DMS 273 (cell line): ENCODE results near the gene ITCH.
"Not testable (repeated sequence)": the region's sequence is repeated elsewhere in the genome, so short reads cannot be mapped to it uniquely, and the experiment has no call there.

Experiments used
- DNase-seq: peaks from one replicate; lab custom pipeline; 2025; ENCODE audit not compliant: unreplicated experiment; lab: John Stamatoyannopoulos, UW

ITCH gene

GRCh38 chr20:34377072-34377847 is 14.2 kb downstream of the ITCH start:
- DNase-seq: no peak

- no peak for DNase-seq
Observed at GRCh38 chr20:34382174-34382573, 19.1 kb downstream of the ITCH start.

GRCh38 chr20:34382877-34383455 is 19.9 kb downstream of the ITCH start:
- not testable (repeated sequence) for DNase-seq

DNA sequence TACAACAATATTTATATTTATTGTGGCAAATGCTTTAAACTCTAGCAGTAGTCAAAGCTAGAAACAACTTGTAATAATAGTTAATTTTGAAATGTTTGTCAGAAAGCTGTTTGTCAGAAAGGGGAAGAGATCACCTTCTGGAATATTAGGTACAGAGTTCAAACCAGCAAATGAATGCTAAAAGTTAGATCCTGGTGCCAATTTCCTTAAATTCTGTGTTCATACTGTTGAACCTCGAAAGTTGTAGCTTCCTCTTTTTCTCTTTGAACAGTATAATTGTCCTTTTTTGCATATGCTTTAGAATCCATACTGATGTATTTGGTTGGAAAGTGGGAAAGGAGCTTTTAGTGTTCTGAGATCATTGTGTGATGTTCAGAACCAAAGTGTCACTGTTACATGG is 22.4 kb downstream of the ITCH start:
- no peak for DNase-seq

DNA sequence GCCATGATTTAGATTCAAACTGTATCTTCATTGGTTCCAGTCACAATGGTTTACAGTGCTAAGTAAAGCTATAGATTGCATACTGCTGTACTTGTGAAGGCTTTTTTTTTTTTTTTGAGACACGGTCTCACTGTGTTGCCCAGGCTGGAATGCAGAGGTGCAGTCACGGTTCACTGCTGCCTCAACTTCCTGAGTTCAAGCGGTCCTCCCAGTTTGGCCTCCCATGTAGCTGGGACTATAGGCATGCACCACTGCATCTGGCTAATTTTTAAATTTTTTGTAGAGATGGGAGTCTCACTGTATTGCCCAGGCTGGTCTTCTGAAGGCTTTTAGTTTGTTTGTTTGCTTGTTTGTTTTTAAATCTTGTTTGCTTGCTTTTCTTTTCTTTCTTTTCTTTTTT is 24.9 kb downstream of the ITCH start:
- DNase-seq: no peak

GRCh38 chr20:34388678-34389077 is 25.6 kb downstream of the ITCH start:
- no peak for DNase-seq

GRCh38 chr20:34389206-34389953 is 26.3 kb downstream of the ITCH start:
- DNase-seq: peak; percentile 37

- no peak for DNase-seq
Observed at GRCh38 chr20:34389954-34390555, 27.0 kb downstream of the ITCH start.

DNA sequence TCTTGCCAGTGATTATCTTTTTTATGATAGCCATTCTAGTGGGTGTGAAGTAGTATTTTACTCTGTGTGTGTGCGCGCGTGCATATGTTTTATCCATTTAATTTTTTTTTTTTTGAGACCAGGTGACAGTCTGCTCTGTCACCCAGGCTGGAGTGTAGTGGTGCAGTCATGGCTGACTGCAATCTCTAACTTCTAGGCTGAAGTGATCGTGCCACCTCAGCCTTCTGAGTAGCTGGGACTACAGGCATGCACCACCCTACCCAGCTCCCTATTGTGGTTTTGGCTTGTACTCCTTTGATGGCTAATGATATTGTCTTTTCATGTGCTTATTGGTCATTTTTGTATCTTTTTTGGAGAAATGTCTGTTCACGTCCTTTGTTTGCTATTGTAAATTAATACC is 33.3 kb downstream of the ITCH start:
- no peak for DNase-seq

GRCh38 chr20:34397096-34397495 is 34.0 kb downstream of the ITCH start:
- DNase-seq: no peak

DNA sequence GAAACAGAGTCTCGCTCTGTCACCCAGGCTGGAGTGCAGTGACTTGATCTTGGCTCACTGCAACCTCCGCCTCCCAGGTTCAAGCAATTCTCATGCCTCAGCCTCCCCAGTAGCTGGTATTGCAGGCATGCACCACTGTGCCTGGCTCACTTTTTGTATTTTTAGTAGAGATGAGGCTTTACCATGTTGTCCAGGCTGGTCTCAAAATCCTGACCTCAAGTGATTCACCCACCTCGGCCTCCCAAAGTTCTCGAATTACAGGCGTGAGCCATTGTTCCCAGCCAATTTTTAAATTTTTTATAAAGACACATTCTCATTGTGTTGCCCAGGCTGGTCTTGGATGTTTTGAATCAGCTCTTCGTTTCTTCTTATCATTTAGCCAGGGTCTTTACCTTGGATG is 37.7 kb downstream of the ITCH start:
- DNase-seq: not testable (repeated sequence)

DNA sequence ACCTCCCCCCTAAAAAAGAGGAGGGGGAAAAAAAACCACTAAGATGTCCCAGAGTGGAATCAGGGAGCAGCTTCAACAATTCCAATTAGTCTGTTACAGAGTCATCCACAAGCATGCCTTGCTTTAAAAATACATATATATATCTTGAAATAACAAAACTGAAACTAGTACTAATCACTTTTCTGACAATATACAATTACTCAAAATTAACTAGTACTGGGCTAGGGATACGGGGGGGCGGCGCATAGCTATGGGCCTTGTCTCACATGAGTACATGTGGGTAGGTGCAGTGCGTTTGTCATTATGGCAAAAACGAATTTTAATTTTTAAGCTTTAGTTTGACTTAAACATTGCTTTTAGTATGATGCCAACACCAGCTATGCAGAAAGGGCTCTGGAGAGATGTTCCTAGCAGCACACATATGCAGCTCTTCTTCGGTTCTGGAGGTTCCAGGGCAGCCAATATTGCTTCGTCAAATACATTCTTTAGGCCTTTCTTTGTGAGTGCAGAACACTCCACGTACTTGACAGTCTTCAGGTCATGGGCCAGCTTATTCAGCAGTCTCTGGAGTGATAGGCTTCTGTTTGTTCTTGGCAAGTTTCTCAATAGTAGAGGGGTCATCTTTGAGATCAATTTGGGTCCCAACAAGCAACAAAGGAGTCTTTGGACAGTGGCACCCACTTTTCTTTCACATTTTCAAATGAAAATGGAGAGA is 38.8 kb downstream of the ITCH start:
- DNase-seq: no peak

DNA sequence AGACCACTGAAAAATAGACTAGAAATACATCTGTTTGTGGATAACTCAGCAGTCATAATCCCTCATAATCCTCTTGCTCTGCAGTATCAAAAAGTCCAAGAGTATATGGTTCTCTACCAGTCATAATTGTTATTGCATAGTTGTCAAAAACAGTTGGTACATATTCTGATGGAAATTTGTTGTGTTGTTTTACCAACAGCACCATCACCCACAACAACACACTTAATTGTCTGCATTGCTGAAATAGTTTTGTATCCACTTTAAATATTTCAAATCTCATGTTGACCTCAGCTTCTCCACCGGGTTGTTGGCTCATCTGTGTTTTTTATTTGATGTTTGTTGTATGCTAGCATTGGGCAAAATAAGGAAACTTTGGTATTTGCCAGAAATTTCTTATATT is 39.4 kb downstream of the ITCH start:
- DNase-seq: no peak

- no peak for DNase-seq
Observed at GRCh38 chr20:34403063-34403827, 40.2 kb downstream of the ITCH start.

DNA sequence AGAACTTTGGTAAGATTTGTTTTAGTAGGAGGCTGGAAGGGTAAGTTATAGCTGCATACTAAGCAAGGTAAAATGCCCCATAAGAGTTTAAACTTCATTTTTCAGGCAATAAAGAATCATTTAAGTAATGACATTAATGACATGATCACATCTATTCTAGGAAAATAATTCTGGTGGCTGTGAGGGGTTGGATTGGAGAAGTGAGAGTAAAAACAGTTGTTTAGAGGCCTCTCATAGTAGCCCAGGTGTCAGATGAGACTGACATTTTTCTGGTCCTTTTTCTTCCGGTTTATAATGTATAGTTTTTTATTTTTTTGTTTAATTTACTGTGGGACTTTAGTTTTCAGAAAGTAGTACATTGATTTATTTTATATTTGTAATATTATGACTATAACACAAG is 40.8 kb downstream of the ITCH start:
- DNase-seq: no peak

- no peak for DNase-seq
Observed at GRCh38 chr20:34404803-34405202, 41.7 kb downstream of the ITCH start.

GRCh38 chr20:34405247-34405651 is 42.2 kb downstream of the ITCH start:
- DNase-seq: not testable (repeated sequence)

- not testable (repeated sequence) for DNase-seq
Observed at GRCh38 chr20:34405942-34406341, 42.9 kb downstream of the ITCH start.

- DNase-seq: no peak
Observed at GRCh38 chr20:34407962-34408474, 44.9 kb downstream of the ITCH start.

DNA sequence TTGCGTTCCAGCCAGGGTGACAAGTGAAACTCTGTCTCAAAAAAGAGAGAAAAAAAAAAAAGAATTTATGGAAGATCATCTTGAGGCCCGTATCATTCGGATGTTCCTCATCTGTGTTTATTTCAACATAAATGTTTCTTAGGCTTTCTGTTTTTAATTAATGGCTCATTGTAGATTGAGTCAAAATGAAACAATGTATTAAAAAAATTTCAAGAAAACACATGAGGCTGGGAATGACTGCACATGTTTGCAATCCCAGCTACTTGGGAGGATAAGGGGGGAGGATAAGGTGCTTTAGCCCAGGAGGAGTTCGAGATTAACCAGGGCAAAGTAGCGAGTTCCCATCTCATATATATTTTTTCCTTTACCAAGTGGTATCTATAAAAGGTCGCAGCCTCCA is 47.3 kb downstream of the ITCH start:
- DNase-seq: no peak
